Islet of Langerhans (tissue), 1 donor: ENCODE data around the gene SDK1.

Source experiments
- FAIRE-seq: peaks from one replicate; lab custom pipeline; 2011; peaks lifted over from hg19 to GRCh38; lab: Jason Lieb, UNC

The SDK1 gene

GRCh38 chr7:3995187-3995586 lies 694.1 kb downstream of the SDK1 start:
- no peak for FAIRE-seq

DNA sequence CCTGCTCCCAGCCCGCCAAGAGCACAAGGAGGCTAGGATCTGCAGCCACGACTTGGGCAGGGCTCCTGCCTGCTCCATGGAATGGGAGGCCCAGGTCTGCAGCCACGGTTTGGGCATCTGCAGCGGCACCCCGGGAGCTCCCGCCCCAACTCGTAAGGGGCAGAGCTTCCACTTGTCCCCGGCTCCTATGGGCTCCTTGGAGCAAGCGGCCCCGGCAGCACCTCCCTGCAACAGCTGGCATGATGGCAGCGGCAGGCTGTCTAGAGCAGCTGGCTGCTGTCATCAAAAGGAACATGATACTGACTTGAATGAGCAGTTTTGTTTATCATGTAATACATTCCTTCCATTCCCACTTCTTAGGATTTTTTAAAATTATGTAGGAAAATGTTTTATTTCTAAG lies 697.0 kb downstream of the SDK1 start:
- FAIRE-seq, result no peak

GRCh38 chr7:4000139-4000538 lies 699.1 kb downstream of the SDK1 start:
- no peak for FAIRE-seq

DNA sequence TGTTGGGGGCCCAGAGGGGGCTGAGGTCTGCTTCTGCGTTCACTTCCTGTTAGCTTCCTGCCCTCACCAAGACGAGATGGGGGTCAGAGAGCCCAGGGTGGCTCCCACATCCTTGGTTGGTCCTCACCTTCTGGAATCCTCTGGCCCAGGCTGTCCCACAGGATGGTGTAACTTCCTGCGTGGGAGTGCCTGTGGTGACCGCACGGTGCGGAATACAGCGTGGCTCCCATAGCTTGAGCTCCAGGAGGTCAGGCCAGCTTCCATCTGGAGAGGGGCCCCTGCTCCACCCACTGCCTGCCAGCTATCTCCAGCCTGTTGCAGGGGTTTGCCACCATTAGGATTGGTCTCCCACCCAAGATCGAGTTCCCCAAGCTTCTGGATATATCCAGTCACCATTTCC lies 699.9 kb downstream of the SDK1 start:
- no peak for FAIRE-seq

DNA sequence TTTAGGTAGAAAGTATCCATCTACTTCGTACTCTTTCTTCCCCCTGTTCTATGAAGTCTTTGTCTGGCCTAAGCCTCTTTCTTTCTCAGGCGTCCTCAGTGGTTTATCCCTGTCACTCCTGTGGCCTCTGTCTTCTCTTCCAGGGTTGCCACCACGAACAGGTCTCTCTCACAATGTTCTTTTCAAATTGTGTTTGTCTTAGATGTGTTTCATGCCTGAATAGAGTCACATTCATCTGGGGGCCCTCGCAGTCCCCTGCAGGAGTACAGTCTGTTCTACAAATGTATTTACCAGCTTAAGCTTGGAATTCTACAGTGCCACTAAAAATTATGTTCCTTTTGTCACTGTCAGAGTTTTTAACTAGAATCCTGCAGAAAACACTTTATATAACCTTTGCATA lies 700.7 kb downstream of the SDK1 start:
- FAIRE-seq, result peak; percentile 65

GRCh38 chr7:4003503-4003902 lies 702.5 kb downstream of the SDK1 start:
- FAIRE-seq, result no peak

GRCh38 chr7:4006687-4007086 lies 705.6 kb downstream of the SDK1 start:
- FAIRE-seq, result no peak

DNA sequence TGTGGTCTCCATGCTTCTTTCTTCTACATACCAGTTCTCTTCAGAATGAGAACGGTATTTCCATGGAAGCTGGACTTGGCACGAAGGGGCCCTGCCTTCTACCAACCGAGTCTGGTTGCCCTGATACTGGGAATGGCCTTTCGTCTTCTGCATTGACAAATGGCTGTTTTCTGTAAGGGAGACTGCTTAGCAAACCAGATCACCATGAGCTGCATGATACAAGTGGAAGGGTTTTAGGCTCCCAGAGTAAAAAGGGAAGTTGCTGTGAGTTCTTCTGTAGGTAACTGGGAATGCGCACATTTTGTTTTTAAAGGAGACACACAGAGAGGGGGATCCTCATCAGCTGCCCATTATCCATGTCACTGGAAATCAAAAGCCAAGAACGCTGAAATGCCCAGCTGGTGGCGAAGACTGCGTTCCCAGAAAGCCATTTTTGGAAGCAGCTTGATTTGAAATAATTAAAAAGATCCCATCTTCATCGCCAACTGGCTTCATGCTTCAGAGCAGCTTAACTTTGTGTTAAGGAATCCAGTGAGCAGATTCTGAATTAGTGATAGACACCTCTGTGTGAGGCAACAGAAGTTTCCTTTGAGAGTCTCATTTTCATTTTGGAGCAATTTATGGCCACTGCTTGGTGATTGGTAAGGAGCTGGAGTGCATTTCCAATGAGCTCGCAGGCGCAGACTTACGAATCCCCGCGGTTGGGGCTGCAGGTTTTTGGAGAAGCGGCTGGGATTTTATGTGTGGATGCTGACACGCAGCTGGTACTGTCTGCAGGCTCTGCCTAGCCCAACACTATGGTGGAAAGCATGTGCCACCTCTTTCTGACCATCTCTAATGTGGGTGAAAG lies 708.4 kb downstream of the SDK1 start:
- no peak for FAIRE-seq

DNA sequence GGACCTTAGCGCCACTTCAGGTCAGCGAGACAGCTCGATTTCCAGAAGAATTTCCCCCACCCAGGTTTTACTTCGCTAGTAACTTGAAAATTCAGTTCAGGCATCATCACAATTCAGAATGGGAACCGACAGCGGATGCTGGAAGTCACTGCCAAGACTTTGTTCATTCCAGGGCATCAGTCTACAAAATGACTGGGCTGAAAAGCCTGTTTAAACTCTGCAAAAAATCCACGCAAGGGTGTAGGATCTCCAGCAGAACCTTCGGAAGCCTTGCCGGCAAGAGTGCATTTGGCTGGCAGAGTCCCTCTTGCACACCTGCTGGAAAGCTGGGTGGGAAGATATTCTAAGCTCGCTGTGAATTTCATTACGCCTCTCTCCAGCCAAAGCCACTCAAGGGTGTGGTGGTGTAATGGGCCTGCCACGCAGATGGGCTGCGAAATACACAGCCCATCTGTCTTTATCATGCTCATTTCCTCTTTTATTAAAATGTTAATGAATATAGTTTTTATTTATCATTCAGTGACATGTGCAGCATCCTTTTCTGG lies 709.1 kb downstream of the SDK1 start:
- FAIRE-seq, result no peak

GRCh38 chr7:4010923-4011656 lies 710.0 kb downstream of the SDK1 start:
- FAIRE-seq, result no peak

- FAIRE-seq, result no peak
These were observed 712.7 kb downstream of the SDK1 start for GRCh38 chr7:4013793-4014192.

DNA sequence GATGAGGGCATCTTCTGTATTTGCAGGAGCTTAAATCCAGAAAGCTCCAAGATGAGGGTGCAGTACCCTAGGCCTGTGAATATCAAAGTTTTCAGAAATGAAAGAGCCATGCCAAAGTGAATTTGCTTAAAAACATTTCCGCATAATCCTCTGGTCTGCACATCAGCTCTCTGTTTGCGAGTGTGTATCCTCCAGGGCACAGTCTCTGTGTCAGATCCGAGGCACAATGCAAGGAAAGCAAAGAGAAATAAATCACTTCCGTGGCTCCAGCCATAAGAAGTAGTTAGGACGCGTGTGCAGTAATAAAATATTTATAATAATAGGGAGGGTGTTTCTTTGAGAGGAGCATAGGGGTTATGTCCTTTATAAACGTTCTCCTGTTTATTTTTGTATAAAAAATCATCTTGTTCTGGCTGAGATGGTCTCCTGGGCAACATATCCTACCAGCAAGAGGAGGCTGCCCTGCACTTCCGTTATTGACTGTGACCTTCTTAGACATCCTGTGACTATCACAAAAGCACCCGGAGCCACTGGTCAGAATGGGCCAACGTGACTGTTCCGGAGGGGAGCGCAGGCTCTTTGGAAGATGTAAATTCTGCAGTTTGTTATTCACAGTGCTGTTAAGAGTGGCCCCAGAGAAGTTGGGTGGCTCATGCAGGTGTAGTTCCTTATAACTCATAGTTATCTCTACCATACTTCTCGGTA lies 713.4 kb downstream of the SDK1 start:
- no peak for FAIRE-seq

DNA sequence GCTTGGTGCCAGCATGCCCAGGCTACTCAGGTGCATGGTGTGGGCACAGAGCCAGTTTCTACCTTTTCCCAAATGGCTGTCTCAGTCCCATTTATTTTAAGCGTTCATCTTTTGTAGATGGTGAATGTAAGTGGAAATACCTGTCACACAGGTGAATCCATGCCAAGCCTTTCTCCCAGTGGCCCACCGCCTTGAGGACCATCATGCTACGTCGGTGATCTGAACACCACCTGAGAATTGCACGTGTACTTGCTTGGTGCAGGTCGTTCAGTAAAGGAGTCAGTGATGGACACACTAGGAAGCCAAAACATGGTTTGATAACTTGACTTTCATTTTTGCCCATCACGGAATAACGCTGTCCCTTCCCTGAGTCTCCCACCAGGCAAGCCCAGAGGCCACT lies 714.3 kb downstream of the SDK1 start:
- FAIRE-seq, result no peak

DNA sequence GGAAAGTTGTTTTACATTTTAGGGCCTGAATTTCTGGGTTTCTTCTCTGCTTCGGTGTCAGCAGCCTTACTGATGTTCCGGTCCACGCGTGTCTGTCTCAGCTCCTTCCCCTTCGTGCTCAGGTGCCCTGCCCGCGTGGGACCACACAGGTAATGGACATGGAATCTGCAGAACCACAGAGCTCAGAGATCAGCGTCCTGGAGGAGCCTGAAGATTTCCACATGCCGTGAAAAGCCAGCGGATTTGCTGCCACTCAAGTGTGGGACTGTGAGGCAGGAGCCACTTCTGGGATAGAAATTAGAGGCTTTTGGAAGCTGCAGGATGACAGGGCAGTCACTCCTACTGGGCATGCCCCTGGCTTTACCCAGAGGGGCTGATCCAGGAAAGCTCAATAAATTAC lies 714.9 kb downstream of the SDK1 start:
- FAIRE-seq, result no peak

DNA sequence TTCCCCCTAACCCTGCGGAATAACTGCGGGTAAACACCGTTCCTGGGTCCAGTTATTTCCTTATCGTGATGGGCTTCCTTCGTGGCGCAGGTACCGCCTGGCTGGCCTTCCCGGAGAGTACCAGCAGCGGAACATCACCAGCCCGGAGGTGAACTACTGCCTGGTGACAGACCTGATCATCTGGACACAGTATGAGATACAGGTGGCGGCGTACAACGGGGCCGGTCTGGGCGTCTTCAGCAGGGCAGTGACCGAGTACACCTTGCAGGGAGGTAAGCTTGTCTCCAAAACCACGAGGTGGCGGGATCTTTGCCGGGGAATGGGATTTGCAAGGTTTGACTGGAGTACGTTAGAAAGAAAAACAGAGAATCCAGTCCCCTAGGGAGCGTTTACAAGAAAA lies 716.0 kb downstream of the SDK1 start:
- no peak for FAIRE-seq

GRCh38 chr7:4017785-4018184 lies 716.7 kb downstream of the SDK1 start:
- FAIRE-seq, result no peak

DNA sequence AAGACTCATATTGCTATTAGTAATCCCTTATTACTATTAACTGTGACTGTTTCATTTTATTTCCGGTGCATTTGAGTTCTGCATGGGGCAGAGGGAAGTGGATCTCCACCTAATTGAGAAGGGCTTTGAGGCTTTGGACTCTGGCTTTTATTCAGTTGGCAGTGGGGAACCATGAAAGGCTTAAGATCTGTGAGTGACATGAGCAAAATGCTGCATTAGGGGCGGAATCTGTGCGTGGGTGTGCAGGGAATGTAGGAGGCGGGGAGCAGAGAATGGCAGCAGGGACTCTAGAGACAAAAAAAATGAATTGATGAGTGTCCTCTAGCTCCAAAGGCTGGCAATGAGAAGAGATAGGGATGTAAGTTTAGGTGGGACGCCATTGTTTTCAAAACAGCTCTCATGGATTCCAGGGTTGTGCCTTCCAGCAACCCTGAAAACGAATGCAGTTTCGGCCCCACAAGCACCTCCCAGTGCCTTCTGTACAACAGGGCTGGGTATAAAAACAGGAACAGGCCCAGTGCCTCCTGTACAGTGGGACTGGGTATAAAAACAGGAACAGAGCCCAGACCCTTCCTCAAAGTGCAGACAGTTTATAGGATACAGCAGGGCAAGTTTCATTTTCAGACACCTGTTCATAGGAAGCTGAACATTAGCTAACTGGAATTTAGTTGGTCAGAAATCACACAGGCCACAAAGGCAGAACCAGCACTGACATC lies 717.7 kb downstream of the SDK1 start:
- no peak for FAIRE-seq

- FAIRE-seq, result no peak
These were observed 719.0 kb downstream of the SDK1 start for GRCh38 chr7:4020086-4020485.

- FAIRE-seq, result no peak
These were observed 720.4 kb downstream of the SDK1 start for GRCh38 chr7:4021413-4021812.

DNA sequence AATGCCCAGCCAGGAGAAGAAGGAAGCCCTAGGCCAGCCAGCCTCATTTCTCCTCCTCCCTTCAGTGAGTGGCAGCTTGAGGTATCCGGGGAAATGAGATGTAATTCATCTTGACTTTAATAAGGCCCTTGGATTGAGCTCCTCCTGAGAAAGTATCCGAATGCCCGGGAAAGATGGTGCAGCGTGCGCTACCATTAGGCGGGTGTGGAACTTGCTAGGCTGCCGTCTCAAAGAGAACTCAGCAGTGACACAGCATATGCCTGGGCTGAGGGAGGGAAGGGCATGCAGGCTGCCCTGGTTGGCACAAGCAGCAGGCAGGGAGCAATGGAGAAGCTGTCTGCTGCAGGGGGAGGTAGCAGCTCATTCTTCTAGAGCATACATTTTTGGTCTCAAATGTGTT lies 721.2 kb downstream of the SDK1 start:
- no peak for FAIRE-seq

DNA sequence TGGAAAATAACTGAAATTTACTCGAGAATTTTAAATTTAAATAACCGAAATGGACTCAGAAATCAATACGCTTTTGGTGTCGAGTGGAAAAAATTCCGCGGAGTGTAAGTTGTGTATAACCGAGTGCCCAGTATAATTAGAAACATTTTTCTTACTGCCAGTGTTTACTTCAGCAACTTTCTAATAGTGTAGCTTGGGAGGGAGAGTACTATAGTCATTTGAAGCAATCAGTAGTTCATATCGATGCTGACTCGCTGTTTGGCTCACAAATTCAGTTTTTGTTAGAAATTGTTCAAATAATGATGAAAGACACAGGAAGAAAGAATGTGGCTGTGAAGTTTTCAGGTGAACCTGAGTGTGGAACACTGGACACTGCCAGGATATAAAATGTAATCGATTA lies 722.5 kb downstream of the SDK1 start:
- FAIRE-seq, result no peak

GRCh38 chr7:4024133-4024532 lies 723.1 kb downstream of the SDK1 start:
- FAIRE-seq, result no peak
